ENCODE data around the gene SCN1B. TPM values are rescaled to one million over a fixed set of nuclear protein-coding genes. Genes with fewer than 3 reads are reported as not detected.
A peak's percentile ranks its signal among the peaks of the same experiment; 100 is the strongest.

The SCN1B gene
- total and polyA plus RNA-seq, 2 of the 13 experiments (the other 11 are each of a cell fraction or from before 2014, with no cell fraction given) = 2.7 to 20.1 TPM

DNA sequence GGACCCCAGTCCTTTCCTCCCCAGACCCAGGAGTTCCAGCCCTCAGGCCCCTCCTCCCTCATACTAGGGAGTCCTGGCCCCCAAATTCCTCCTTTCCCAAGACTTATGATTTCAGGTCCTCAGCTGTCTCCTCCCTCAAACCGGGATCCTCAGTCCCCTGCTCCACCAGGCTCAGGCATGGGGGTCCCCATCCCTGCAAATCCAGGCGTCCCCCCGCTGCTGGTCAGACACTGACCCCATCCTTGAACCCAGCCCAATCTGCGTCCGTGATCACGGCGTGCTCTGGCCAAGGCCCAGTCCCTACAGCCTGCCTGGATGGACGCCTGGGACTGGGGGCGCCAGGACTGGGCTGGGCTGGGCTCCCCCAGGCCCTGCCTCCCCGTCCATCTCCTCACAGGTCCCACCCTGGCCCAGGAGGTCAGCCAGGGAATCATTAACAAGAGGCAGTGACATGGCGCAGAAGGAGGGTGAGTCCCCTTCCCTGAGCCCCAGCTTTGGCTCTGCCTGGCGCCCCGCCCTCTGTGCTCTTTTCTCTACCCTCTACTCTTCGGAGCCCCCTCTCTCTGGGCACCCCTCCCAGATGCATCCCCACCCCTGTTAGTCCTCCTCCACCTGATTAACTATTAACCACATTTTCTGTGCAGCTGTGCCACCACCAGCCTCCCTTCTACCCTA is 11.9 kb downstream of the SCN1B start (continued):
- TF ChIP-seq BCLAF1 (IDR thresholded peaks at IDR 0.05) (no peak), ZNF432 (CRISPR knock-in tag; IDR thresholded peaks at IDR 0.05; ENCODE audit: borderline replicate concordance) (no peak), ZNF275 (CRISPR knock-in tag; IDR thresholded peaks at IDR 0.05; ENCODE audit: borderline replicate concordance) (no peak), ZSCAN20 (CRISPR knock-in tag; IDR thresholded peaks at IDR 0.05; ENCODE audit: borderline replicate concordance) (no peak), SCMH1 (CRISPR knock-in tag; IDR thresholded peaks at IDR 0.05; ENCODE audit: borderline replicate concordance) (no peak), NFKB2 (CRISPR knock-in tag; IDR thresholded peaks at IDR 0.05; ENCODE audit: borderline replicate concordance) (no peak), ZNF496 (CRISPR knock-in tag; IDR thresholded peaks at IDR 0.05; ENCODE audit: insufficient replicate concordance) (no peak), RAD21 (CRISPR knock-in tag; IDR thresholded peaks at IDR 0.05) (no peak), DPF2 (CRISPR knock-in tag; IDR thresholded peaks at IDR 0.05; ENCODE audit: borderline replicate concordance, low read depth) (no peak), KLF16 (CRISPR knock-in tag; IDR thresholded peaks at IDR 0.05) (peak in 1 of 2 experiments; percentile 50; a peak in 1 of 4 replicates), PAF1 (CRISPR knock-in tag; IDR thresholded peaks at IDR 0.05) (no peak), GPN1 (CRISPR knock-in tag; IDR thresholded peaks at IDR 0.05; ENCODE audit: borderline replicate concordance) (no peak), PRMT3 (CRISPR knock-in tag; IDR thresholded peaks at IDR 0.05; ENCODE audit: borderline replicate concordance, low read depth) (no peak), HNRNPH1 (optimal IDR thresholded peaks at IDR 0.05; ENCODE audit: low read depth, low read length) (peak; percentile 83), ZNF260 (CRISPR knock-in tag; IDR thresholded peaks at IDR 0.05; ENCODE audit: borderline replicate concordance, low read depth) (no peak), ZNF224 (CRISPR knock-in tag; IDR thresholded peaks at IDR 0.05) (no peak), ZNF570 (CRISPR knock-in tag; IDR thresholded peaks at IDR 0.05; ENCODE audit: borderline replicate concordance) (no peak), ELF1 (CRISPR knock-in tag; IDR thresholded peaks at IDR 0.05) (no peak), SIX1 (CRISPR knock-in tag; IDR thresholded peaks at IDR 0.05; ENCODE audit: borderline replicate concordance) (no peak)
- TF ChIP-seq, protein P1, sequence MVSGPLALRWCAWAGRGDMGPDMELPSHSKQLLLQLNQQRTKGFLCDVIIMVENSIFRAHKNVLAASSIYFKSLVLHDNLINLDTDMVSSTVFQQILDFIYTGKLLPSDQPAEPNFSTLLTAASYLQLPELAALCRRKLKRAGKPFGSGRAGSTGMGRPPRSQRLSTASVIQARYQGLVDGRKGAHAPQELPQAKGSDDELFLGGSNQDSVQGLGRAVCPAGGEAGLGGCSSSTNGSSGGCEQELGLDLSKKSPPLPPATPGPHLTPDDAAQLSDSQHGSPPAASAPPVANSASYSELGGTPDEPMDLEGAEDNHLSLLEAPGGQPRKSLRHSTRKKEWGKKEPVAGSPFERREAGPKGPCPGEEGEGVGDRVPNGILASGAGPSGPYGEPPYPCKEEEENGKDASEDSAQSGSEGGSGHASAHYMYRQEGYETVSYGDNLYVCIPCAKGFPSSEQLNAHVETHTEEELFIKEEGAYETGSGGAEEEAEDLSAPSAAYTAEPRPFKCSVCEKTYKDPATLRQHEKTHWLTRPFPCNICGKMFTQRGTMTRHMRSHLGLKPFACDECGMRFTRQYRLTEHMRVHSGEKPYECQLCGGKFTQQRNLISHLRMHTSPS (CRISPR knock-in tag; IDR thresholded peaks at IDR 0.05; ENCODE audit: low read depth) = peak; percentile 39; the same call in 1 of the 2 replicates
- TF ChIP-seq, protein P2, sequence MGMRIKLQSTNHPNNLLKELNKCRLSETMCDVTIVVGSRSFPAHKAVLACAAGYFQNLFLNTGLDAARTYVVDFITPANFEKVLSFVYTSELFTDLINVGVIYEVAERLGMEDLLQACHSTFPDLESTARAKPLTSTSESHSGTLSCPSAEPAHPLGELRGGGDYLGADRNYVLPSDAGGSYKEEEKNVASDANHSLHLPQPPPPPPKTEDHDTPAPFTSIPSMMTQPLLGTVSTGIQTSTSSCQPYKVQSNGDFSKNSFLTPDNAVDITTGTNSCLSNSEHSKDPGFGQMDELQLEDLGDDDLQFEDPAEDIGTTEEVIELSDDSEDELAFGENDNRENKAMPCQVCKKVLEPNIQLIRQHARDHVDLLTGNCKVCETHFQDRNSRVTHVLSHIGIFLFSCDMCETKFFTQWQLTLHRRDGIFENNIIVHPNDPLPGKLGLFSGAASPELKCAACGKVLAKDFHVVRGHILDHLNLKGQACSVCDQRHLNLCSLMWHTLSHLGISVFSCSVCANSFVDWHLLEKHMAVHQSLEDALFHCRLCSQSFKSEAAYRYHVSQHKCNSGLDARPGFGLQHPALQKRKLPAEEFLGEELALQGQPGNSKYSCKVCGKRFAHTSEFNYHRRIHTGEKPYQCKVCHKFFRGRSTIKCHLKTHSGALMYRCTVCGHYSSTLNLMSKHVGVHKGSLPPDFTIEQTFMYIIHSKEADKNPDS (CRISPR knock-in tag; IDR thresholded peaks at IDR 0.05) = no peak
